ENCODE results near the gene TMEM184B. TPM values are rescaled to one million over a fixed set of nuclear protein-coding genes. Genes with fewer than 3 reads are reported as not detected.

TMEM184B gene
- total and polyA plus RNA-seq, 2 experiments from 2014 or later: 42.2 to 95.1 TPM

GRCh38 chr22:38270091-38270992 is 2.5 kb downstream of the TMEM184B start:
- DNase-seq (ENCODE audit: low spot score) (no peak), ATAC-seq (no peak)
- H3K4me3 Mint-ChIP-seq: peak overlapping the region; percentile 27; the same call in 1 of the 3 replicates
- peaks cover 45% of the 10 kb centered on the region for H3K4me1 Mint-ChIP-seq
- peak overlapping the region; percentile 95; the same call in 1 of the 2 replicates for H3K4me2 ChIP-seq
- no peak overlapping the region for H3K4me3 ChIP-seq
- H3F3A ChIP-seq (replicated peaks; ENCODE audit: low read depth): peaks cover 19% of the 10 kb centered on the region
- peaks cover 24% of the 10 kb centered on the region for H3K27me3 Mint-ChIP-seq (ENCODE audit: insufficient read depth, low read depth, poor library complexity)
- H3K9me3 Mint-ChIP-seq: no peaks in the 10 kb centered on the region
- peaks cover 72% of the 10 kb centered on the region for H3K79me2 ChIP-seq (replicated peaks; ENCODE audit: insufficient read depth)
- H3K36me3 Mint-ChIP-seq (ENCODE audit: low read depth): 0 out of 3 replicates have a peak, but pooled peaks cover 3% of the 10 kb centered on the region
- H4K20me1 ChIP-seq (replicated peaks; ENCODE audit: insufficient read depth): peaks cover 44% of the 10 kb centered on the region
- H3K4me1 ChIP-seq (ENCODE audit: insufficient read depth): peaks cover 29% of the 10 kb centered on the region
- H3K9me2 ChIP-seq (ENCODE audit: insufficient read depth): no peaks in the 10 kb centered on the region
- TF ChIP-seq ZNF462 (CRISPR knock-in tag; IDR thresholded peaks at IDR 0.05): no peak
- TF ChIP-seq ETS1 (IDR thresholded peaks at IDR 0.05): no peak
- no peak for TF ChIP-seq JUNB (IDR thresholded peaks at IDR 0.05; ENCODE audit: unreplicated experiment)
- no peak for TF ChIP-seq EZH2phosphoT487 (IDR thresholded peaks at IDR 0.05; ENCODE audit: unreplicated experiment)
- TF ChIP-seq REST (IDR thresholded peaks at IDR 0.05; ENCODE audit: unreplicated experiment): no peak
- TF ChIP-seq ZNF114 (CRISPR knock-in tag; IDR thresholded peaks at IDR 0.05): no peak
- no peak for TF ChIP-seq CREB1 (CRISPR knock-in tag; IDR thresholded peaks at IDR 0.05; ENCODE audit: low read depth)
- no peak for TF ChIP-seq EZH2 (IDR thresholded peaks at IDR 0.05; ENCODE audit: low read depth, unreplicated experiment)
- no peak for TF ChIP-seq STAT1 (IDR thresholded peaks at IDR 0.05; ENCODE audit: unreplicated experiment)
- TF ChIP-seq NANOG (IDR thresholded peaks at IDR 0.05; ENCODE audit: borderline replicate concordance): no peak
- no peak for TF ChIP-seq CTCF (conservative IDR thresholded peaks at IDR 0.05; ENCODE audit: low read depth in 2 of 2)
- TF ChIP-seq POLR2AphosphoS5 (IDR thresholded peaks at IDR 0.05; ENCODE audit: low read depth): no peak
- TF ChIP-seq ZNF331 (CRISPR knock-in tag; IDR thresholded peaks at IDR 0.05; ENCODE audit: low read depth): no peak
- H3K36me3 ChIP-seq (ENCODE audit: insufficient read depth): no peaks in the 10 kb centered on the region
- no peak overlapping the region for H3K27ac Mint-ChIP-seq
- no peak overlapping the region for H2AFZ ChIP-seq
- peaks cover 9% of the 10 kb centered on the region; the same call in 1 of the 2 replicates for H3K27me3 ChIP-seq (ENCODE audit: insufficient read depth)
- no peak overlapping the region for H3K27ac ChIP-seq (ENCODE audit: low read depth)

Measured in GM23338 (cell line).